HG03521 (cell line): ENCODE results near the gene PDCD7.
"Not testable (repeated sequence)": the region's sequence is repeated elsewhere in the genome, so short reads cannot be mapped to it uniquely, and the experiment has no call there.

Experiments
- ATAC-seq: cut with Tn5 transposase; IDR thresholded peaks from one replicate; pipeline ENCODE4 v1.9.1; 2021; ENCODE audit warnings: mild to moderate bottlenecking, moderate library complexity; ENCODE audit not compliant: unreplicated experiment

Gene PDCD7, protein sequence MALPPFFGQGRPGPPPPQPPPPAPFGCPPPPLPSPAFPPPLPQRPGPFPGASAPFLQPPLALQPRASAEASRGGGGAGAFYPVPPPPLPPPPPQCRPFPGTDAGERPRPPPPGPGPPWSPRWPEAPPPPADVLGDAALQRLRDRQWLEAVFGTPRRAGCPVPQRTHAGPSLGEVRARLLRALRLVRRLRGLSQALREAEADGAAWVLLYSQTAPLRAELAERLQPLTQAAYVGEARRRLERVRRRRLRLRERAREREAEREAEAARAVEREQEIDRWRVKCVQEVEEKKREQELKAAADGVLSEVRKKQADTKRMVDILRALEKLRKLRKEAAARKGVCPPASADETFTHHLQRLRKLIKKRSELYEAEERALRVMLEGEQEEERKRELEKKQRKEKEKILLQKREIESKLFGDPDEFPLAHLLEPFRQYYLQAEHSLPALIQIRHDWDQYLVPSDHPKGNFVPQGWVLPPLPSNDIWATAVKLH

DNA sequence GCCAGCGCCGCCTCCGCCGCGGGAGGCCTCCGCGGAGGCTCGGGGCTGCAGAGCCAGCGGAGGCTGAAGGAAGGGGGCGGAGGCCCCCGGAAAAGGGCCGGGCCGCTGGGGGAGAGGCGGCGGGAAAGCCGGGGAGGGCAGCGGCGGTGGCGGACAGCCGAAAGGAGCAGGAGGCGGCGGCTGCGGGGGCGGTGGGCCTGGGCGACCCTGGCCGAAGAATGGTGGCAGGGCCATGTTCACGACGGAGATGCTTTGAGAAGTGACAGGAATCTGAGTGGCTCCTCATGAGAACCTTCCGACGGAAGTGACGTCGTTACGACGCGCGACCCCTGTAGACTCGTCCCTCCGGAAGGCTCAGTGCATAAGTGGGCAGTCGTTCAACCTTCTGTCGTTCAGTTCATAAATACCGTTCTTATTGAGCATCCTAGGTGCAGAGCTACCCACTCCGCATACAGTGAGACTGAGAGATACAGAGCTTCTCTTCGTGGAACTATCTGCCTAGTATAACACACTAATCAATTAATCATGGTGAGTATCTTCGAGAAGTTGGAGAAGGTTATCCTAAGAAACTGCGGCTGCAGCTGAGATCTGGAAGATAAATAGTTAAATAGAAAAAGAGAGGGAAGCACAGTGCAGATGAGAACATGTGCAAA is at the start of gene PDCD7:
PDCD7 (minus strand) TSS at position 261 of the 653 bp plus-strand sequence; CDS start at position 234, 27 bp downstream.
- ATAC-seq, result peak; percentile 74

DNA sequence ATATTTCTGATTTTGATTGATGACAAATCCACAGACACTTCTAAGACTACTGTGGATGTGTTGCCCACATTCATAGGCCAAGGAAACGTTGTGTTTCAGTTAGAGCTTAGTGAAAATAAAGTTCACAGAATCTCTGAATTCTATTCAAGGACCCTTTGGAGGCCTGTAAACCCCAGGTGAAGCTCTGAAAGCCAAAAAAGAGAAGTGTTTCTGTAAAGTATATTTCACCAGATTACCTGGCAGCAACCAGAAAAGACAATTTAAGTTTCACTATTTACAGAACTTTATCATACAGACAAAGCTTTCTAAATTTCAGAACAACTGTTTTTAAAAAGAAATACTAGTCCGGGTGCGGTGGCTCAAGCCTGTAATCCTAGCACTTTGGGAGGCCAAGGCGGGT is 48.9 kb upstream of the PDCD7 start:
- ATAC-seq, result no peak

DNA sequence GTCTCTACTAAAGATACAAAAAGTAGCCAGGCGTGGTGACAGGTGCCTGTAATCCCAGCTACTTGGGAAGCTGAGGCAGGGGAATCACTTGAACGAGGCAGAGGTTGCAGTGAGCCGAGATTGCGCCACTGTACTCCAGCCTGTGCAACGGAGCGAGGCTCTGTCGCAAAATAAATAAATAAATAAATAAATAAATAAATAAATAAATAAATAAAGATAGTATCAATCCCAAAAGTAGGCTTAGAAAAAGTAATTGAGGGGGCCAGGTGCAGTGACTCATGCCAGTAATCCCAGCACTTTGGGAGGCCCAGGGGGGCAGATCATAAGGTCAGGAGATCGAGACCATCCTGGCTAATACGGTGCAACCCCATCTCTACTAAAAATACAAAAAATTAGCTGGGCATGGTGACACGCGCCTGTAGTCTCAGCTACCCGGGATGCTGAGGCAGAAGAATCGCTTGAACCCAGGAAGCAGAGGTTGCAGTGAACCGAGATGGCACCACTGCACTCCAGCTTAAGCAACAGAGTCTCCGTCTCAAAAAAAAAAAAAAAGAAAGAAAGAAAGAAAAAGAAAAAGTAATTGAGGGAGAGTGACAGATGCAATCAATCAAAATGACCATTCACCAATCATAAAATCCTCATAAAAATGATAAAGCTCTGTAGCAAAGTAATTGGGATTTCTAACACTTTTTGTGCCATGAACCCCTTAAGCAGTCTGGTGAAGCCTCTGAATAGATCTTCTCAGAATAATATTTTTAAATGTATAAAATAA is 48.2 kb upstream of the PDCD7 start:
- ATAC-seq, result not testable (repeated sequence)

DNA sequence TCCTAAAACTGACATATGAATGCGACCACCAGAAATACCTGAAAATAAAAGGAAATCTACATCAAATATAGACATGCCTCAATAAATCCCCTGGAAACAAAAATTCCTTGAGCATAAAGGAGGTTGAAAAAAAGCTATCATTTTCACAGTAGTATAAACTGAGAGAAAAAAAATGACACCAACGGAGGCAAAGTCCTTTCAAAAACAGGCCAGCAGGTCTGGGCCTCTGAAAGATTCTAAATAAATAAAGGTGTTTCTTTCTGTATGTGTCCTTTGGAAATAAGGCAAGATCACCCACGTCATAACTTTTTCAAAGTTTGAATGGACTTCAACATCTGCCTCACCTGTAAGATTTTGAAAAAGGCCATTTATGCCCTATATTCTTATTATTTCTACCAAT is 46.6 kb upstream of the PDCD7 start:
- no peak for ATAC-seq

DNA sequence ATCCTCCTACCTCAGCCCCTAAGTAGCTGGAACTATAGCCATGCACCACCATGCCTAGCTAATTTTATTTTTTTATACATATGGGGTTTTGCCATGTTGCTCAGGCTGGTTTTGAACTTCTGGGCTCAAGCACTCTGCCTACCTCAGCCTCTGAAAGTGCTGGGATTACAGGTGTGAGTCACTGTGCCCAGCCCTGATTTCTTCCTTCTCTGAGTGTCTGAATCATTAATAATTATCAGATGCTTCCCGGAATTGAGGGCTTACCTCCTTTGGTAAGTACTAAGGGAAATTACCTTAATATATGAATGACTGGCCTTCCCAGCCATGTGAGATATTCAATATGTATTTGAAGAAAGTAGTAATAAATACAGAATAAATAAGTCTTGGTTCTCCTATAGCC is 44.3 kb upstream of the PDCD7 start:
- no peak for ATAC-seq

DNA sequence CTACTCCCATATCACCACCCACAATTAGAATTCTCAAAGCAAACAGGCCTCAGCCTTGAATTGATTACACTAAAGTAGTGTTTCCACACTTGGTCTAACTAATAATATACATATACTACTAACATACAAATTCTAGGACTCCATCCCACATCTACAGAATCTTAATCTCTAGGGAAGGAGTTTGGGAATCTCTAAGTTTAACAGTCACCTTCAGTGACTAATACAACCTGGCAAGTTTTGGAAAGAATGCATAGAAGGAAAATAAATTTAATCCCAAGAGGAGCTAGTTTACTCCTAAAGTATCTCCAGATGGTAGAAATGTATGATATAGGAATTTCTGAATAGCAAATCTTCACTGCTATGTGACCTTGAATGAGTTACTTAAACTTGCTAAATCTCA is 42.4 kb upstream of the PDCD7 start:
- no peak for ATAC-seq

DNA sequence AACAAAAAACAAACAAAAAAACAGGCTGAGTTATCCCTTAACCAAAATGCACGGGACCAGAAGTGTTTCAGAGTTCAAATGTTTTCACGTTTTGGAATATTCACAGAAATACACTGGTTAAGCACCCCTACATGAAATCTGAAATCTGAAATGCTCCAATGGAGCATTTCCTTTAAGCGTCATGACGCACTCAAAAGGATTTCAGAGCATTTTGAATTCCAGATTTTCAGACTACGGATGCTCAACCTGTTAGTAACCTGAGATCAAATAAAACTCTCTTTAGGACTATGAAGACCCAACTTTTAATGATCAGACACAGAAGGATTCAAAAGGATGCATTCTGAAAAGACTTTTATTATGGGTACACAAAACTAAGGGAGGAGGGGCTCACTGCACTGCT is 41.9 kb upstream of the PDCD7 start:
- no peak for ATAC-seq

DNA sequence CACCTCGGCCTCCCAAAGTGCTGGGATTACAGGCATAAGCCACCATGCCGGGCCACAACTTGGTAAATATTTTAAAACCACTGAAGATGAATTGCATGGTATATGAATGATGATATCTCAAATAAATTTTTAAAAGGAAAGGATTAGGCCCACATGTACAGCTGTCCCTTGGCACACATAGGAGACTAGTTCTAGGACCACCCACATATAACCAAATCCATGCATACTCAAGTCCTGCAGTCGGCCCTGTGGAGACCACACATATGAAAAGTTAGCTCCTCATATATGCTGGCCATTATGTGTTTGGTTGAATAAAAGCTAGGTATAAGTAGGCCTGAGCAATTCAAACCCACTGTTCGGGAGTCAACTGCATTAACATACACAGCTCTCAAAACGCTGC is 40.9 kb upstream of the PDCD7 start:
- no peak for ATAC-seq

DNA sequence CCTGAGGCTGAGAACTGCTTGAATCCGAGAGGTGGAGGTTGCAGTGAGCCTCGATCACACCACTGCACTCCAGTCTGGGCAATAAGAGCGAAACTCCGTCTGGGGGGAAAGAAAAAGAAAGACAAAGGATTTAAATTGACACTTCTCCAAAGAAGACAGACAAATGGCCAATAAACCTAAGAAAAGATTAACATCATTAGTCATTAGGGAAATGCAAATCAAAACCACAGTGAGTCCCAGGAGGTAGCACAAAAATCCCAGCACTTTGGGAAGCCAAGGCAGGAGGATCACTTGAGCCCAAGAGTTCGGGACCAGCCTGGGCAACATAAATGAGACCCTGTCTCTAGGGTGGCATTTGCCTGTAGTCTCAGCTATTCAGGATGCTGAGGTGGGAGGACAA is 38.9 kb upstream of the PDCD7 start:
- no peak for ATAC-seq

DNA sequence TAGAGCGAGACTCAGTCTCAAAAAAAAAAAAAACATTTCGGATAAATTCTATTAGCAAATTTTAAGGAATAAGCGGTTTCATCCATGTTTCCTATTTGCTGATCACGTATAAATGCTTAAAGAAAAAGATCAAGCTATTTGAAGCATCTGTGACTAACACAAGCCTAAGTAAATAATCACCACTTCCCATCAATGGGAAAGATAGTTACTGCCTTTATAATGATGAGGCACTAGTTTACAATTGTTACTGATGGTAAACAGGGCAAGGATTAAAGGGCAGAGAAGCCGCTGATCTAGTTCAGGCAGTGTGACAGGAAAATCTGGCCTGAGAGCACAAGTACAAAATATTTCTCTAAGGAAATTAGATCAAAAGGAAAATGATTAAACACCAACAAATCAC is 37.8 kb upstream of the PDCD7 start:
- ATAC-seq, result no peak

DNA sequence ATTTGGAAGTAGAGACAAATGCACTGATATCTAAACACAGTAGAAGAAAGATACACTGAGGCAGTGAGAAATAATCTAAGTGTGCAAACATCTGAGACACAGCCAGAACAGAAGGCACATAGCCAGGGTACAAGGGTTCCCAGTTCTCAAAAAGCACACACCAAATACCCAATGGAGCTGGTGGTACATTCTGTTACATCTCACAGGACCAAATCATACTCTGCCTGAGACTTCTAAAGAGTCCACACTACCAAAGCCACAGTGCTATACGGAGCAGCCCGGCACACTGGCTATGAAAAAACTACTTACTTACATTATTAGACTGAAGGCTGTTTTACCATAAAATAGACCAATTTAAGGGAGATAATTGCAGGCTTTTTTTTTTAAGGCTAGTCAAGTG is 32.3 kb upstream of the PDCD7 start:
- no peak for ATAC-seq

DNA sequence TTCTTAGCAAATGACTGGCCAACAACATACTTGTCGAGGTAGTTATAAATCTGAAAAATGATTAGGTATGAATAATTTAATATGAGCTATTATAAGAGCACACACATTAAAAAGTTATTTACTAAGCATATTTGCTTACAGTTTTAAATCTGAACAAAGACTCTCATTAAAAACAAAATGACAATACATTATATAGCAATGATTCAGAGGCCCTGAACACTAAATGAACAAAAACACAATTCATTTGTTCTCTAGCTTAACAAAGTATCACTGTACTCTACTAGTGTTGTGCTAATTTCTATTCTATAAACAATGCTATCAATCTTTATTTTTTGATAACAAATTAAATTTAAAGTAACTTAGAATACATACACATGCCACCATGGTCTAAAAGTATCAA is 30.5 kb upstream of the PDCD7 start:
- ATAC-seq, result no peak

DNA sequence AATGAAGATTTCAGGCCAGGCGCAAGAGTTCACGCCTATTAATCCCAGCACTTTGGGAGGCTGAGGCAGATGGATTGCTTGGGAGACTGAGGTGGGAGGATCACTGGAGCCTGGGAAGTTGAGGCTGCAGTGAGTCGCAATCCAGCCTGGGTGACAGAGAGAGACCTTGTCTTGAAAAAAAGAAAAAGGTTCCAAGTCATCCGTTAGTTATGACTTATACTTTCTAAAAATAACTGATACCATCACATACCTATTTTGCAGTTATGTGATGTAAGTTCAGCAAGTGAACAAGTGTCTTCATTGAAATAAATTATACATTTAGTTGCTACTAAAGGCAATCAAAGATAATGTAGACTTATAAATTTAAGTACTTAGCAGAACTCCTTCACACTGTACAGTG is 29.4 kb upstream of the PDCD7 start:
- ATAC-seq, result no peak

DNA sequence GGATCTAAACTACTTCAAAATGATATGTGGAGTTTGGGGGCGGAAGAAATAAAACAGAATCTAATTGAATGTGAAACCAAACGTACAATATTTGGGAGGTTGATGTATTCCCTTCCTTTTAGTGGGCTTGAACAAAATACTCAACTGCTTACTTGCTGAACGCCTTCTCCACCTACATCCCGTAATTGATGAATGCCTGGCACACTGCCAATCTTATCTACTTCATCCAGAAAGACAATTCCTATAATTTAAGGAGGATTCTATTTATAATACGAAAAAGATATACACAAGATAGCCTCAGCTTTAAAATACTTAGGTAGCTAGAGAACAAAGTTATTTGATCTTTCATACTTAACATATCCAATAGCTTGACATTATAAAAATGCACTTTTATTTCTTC is 23.1 kb upstream of the PDCD7 start:
- no peak for ATAC-seq

DNA sequence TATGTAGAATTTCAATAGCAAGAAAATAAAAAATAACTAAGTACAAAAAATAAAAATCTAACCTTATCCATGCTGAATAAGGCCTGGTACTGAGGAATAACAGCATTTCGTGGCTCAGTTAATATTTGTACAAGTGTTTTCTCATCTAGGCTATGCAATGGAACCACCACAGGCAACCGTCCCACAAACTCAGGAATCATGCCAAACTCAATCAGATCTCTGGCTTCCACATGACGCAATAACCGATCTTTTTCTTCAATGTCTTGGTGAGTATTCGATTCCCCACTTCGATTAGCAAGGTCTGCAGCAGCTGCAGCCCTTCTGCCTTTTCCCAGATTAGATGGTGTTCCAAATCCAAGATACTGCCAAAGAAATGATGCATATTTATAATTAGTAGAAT is 21.1 kb upstream of the PDCD7 start:
- ATAC-seq, result no peak

DNA sequence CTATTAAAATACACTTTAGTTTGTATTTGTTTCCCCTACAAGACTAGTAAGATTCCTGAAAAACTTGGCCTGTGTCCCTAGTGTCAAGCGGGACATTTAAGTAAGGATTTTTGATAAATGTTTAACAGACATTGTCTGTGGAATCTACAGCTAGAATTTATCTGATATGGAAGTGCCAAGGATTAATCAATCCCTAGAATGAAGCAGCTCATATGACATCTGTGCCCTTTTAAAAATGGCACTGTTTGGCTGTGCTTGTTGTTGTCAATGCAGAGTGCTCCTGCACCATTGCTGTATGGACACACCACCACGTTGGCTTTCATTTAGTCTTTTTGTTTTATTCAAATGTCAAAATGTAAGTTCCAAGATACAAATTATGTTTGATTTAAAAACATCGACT is 14.3 kb upstream of the PDCD7 start:
- no peak for ATAC-seq

DNA sequence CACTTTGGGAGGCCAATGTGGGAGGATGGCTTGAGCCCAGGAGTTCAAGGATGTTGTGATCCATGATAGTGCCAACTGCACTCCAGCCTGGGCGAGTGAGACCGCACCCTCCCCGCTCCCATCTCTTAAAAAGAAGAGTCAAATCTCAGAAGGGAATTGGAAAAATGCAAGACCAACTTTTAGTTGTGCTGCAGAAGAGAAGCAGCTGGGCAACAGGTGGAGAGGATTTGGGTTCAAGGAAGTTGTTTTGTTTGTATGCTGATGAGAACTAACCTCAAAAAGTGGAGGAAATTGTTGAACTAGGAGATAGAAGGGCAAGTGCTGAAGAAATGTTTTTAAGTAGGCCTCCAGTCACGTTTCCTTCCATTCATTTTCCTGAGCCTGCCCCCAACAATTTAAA is 12.8 kb upstream of the PDCD7 start:
- no peak for ATAC-seq

DNA sequence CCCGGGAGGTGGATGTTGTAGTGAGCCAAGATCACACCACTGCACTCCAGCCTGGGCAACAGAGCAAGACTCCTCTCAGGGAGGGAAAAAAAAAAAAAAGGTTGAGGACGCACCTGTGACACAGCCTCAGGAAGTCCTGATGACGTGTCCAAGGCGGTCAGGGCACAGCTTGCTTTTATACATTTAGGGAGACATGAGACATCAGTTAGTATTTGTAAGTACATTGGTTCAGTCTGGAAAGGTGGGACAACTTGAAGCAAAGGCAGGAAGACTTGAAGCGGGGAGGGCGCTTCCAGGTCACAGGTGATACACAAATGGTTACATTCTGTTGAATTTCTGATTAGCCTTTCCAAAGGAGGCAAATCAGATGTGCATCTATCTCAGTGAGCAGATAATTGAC is 5.0 kb upstream of the PDCD7 start:
- not testable (repeated sequence) for ATAC-seq

DNA sequence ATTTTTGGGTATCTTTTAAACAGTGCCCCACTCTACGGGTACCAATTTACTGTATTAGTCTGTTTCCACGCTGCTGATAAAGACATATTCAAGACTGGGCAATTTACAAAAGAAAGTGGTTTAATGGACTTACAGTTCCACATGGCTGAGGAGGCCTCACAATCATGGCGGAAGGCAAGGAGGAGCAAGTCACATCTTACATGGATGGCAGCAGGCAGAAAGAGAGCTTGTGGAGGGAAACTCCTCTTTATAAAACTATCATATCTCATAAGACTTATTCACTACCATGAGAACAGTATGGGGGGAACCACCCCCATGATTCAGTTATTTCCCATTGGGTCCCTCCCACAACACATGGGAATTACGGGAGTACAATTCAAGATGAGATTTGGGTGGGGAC is 4.3 kb upstream of the PDCD7 start:
- not testable (repeated sequence) for ATAC-seq

DNA sequence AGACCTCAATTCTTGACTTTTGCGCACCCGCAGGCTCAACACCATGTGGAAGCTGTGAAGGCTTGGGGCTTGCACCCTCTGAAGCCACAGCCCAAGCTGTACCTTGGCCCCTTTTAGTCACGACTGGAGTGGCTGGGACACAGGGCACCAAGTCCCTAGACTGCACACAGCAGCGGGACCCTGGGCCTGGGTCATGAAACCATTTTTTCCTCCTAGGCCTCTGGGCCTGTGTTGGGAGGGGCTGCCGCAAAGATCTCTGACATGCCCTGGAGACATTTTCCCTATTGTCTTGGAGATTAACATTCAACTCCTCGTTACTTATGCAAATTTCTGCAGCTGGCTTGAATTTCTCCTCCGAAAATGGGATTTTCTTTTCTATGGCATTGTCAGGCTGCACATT is 3.5 kb upstream of the PDCD7 start:
- ATAC-seq, result not testable (repeated sequence)

DNA sequence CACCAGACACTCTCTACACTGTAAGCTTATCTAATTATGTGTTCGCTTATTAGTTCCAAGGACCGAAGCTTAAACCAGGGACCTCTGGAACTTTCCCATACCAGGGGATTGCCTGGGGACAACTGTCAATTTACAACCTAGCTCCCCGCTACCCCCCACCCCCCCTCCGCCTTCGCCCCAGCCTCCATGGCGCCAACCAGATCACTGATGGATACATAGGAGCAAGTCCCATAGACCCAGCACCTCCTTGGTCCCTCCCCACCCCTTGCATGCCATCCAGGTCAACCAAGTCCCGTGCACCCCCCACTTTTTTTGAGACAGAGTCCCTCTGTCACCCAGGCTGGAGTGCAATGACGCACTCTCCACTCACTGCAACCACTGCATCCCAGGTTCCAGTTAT is 930 bp upstream of the PDCD7 start:
- no peak for ATAC-seq
